NOMO-1 (cell line): ENCODE results near the gene MYL6B.
"Not testable (repeated sequence)": the region's sequence is repeated elsewhere in the genome, so short reads cannot be mapped to it uniquely, and the experiment has no call there.

Source experiments
- DNase-seq, 2 experiments: peaks; one replicate each; lab custom pipeline; 2025; ENCODE audit not compliant: unreplicated experiment in 2 of 2; lab: John Stamatoyannopoulos, UW

Gene MYL6B

DNA sequence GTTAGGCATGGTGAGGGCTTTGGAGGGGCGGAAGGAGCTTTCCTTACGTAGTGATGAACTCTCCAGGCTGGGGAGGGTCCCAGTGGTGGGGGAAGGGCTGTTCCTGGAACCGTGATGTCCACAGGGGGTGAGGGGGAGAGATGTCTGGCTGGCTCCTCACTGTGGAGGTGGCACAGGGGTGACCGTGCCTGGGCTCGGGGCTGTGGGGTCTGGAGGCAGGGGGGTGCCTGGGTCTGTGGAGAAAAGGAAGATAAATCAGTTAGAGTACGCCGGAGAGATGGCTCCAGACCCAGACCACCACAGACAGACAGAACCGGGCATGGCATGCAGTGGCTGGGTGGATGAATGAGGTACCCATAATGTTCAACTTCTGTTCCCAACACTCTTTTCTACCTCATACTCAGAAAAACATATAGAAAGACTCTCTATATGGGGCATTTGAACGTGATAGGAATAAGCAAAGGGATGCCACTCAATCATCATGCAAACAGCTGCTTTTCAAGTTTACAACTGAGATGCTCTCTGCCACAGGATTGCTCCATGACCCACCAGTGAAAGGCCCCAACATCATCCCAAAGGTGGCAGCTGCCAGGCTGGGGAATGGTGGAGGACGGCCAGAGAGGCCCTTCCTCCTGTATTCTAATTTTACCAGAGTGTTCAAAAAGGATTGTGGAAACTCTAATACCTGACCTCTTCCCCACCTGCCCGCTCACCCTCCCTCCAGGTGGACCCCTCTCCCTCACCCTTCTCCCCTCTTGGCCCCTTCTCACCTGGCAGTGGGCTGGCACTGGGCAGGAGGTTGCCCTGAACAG lies 11.4 kb downstream of the MYL6B start:
- DNase-seq: no peak

DNA sequence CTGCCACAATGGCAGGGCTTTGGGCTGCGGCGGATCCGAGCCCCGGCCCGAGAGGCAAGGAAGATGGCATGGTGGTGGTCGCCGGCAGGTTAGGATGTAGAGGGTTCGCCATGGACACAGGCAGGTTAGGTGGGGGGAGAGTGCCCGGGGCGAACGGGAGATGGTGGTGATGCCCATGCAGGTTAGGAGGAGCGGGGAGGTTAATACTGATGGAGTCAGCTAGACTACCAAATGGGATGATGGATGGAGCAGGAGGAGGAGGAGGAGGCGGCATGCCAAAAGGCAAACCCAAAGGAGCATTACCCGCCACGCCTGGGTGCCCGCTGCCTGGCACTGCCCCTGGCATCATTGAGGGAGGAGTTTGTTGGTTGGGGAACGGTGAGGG lies 11.9 kb downstream of the MYL6B start:
- no peak for DNase-seq

DNA sequence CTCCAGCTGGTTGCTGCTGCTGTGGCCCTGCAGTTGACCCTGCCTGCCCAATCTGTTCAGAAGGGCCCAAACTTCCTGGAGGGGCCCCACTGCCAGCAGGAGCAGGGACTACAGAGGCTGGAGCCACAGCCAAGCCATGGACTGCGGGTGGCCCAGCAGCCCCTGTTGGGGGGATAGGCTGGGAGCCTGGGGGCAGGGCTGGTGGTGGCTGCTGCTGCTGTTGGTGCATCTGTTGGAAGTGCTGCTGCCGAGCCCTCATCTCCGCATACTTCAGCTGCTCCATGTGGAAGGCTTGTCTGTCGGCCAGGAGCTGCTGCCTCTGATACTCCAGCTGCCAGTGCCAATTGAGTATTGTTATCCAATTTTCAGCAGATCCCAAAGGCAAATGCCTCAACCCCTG lies 13.0 kb downstream of the MYL6B start:
- DNase-seq: no peak

DNA sequence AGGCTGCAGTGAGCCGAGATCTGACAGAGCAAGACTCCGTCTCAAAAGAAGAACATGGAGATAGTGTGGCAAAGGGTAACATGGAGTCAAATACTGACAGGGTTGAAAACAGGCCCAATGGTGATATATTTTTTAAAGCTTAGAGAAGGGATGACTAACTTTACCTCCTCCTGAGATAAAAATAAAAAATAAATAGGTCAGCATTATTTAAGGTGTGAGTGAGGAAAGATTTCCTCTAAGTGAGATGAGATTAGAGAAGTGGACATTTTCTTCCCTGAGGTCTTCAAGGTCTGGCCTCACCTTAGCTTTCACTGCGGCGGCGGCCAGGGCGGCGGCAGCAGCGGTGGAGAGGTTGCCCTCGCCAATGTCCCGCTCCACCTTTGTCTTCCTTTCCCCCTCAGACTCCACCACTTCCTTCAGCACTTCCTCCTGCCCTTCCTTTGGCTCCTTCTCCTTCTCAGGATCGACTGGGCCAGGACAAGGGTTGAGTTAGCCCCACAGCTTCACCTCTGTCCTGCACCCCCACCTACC lies 16.9 kb downstream of the MYL6B start:
- no peak for DNase-seq

DNA sequence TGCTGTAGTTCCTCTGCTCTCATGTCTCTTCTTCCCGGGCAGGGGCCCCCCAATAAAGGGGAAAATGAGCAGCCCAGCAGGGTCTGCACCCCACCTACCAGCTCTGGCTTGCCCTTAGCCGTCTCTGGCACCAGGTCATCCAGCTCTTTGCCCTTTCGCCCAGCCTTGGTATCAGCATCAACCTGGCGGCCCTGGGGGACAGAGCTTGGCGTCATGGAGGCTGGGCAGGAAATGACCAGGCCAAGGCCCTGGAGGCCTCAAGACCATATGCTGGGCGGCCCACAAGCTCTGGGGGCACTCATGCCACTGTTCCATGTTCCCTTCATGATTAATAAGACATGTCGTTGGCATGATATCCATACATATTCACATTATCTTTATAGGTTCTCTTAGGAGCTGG lies 20.5 kb downstream of the MYL6B start:
- no peak for DNase-seq

DNA sequence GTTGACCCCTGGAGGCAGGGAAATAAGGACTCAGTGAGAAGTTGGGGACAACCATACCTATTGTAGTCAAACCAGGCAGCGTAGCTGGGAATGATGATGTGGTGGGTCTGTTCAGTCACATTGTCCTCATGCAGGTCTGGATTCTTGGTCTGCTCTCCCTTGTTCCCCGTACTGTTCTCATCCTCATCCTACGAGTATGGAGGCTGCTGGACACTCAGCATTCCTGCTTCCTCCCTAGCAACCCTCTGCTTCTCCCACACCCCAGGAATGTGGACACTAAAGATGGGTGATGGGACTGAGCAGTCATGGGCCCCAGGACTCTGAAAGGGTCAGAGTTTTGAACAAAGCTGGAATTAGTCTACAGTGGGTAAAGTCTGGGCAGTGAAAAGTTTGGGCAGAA lies 26.0 kb downstream of the MYL6B start:
- DNase-seq: no peak

DNA sequence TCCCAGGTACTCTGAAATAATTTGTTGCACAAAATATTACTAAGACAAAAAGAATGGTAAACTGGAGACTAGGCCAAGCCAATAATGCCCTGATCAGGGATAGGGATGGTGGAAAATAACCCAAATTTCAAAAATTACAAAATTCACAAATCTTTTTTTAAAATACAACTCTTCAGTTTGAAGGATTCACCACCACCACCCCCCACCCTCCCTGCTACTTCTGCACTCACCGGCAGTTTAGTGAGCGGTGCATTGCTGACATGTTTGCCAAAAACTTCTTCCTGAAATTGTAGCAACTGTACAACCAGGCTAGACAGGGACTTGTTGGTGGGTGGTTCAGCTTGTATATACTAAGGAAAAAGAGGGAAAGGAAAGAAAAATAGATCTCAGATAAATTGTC lies 34.6 kb downstream of the MYL6B start:
- DNase-seq: no peak

DNA sequence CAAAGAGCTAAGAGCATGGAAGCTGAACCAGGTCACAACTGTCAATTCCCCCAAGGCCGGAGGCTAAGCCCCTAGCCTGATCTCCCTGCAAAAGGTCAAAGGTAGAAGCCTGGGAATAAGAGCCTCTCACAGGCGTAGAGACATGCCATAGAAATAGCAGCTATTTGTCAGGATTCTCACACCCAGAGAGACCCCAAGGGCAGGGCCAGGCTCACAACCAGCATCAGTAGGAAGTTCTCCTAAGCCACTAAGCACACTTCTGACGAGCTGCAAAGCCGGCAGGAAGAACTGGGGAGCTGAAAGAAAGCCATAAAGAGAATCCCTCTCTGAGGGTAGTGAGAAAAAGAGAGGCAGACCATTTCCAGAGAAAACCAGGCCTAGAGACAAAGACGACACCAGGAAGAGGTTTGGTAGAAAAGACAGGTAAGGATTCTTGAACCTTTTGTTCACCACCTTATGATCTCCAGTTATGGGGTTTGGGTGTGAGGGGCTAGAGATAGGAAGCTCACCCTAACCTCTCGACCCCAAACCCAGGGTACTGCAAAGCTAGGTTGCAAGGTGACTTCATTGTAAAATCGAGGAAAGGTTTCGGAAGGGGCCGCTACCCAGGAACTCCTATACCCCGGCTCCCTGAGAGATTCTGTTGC lies 35.9 kb downstream of the MYL6B start:
- peak in 1 of 2 experiments; percentile 14 for DNase-seq

DNA sequence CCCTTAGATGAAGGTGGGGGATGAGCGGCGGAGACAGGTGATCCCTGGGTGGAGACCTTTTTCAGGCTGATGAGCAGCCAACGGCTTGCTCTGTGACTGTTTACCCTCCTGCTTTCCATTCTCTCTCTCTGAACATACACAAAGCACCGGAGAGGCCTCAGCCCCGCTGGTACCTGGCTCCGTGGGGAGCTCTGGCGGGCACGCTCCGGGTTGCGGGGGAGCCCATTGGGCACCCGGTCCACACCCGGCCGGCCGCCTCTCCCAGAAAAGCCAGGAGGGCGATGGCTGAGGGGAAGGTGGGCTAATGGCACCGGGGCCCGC lies 36.4 kb downstream of the MYL6B start:
- DNase-seq: no peak

DNA sequence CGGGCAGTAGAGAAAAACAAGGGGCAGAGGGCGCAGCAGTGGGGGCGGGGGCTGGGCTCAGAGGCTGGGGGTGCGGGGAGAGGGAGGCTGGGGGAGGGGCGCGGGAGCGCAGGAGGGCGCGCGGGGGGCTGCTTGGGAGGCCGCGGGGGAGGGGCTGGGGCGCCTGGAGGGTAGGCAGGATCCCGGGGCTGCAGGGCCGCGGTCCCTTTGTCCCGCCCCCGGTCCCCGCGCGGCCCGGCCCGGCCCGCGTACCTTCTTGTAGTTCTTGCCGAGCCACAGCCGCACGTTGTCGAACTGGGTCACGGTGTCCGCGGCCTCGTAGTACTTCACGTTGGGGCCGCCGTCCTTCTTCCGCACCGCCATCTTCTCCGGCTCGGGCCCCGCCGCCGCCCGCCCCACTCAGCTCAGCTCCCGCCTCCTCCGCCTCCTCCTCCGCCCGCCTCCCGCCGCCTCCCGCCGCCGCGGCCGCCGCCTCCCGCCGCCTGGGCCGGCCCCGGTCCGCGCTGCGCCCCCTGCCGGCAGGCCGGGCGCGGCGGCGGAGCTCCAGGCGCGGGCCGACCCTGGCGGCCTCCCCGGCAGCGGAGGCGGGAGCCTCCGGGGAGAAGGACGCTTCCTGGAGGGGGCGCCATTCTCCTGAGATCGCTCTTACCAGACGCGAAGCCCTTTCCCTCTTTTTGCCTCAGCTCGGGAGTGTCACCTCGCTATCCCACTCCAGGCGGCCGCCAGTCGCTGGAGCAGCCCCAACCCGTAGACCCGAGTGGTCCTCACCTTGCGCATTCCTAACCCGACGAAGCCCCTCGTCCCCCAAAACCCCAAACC lies 36.9 kb downstream of the MYL6B start, which contains the start of gene SMARCC2:
TSS of gene SMARCC2 (minus strand) at position 385 of the 819 bp plus-strand sequence. CDS start at position 363, 22 bp downstream.
- DNase-seq: peak; percentile 81 to 88

DNA sequence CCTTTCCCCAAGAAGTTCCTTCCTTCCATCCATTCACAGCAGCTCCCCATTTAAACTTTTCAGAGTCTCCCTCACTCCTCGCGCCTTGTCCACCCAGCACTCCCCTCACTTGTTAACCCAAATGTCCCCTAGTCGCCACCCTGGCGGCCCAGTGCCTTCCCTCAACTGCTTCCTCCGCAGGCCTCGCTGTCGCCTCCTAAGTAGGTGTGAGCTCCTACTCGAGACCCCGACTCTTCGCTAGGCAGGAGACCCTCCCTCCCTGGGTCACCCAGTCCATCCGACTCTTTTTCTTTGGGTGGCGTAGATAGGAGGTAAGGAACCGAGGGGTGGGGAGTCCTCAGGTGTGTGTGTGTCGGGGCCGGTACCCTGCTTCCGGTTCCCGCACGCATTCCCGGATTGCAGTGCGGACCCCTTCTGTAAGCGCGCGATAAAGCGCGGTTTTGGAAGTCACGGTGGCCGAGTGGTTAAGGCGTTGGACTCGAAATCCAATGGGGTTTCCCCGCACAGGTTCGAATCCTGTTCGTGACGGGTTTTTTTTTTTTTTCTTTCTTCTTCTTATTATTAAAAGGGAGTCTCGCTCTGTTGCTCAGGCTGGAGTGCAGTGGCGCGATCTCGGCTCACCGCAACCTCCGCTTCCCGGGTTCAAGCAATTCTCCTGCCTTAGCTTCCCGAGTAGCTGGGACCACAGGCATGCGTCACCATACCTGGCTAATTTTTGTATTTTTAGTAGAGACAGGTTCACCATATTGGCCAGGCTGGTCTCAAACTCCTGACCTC lies 37.7 kb downstream of the MYL6B start:
- DNase-seq: peak; percentile 73 to 79

DNA sequence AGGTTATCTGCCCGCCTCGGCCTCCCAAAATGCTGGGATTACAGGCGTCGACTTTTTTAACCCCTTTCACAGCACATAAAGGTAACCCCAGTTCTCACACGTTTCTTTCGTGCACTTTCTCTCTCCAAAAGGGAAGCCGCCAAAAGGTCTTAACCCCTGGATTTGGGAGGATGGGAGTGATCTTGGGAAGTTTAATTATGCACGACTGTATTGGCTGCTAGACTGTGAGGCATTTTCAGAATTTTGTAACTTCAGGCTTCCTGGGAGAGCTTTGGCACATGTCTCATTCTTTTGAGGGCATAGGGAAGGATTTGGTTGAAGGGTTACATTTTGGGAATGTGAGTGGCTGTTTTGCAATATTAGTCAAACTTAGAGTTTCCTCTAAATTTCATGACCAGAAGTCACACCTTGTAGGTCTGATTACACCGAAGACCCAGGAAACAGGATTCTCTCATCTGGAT lies 38.3 kb downstream of the MYL6B start:
- no peak for DNase-seq

DNA sequence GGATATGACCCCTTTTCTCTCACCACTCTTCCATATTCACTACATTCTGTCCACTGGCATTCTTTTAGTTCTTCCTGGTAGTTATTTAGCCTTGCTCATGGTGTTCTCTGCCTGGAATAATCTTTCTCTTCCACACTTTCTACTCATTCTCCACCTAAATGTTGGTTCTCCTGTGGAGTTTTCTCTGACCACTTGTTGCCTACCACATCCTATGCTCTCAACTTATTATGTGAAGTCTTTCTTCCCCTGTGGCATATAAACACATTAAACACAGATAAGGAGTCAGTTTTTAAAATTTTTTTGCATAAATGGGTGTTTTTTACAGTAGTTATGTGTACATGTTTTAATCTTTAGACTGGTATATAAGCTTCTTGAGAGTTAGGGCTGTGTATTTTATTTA lies 40.2 kb downstream of the MYL6B start:
- no peak for DNase-seq

DNA sequence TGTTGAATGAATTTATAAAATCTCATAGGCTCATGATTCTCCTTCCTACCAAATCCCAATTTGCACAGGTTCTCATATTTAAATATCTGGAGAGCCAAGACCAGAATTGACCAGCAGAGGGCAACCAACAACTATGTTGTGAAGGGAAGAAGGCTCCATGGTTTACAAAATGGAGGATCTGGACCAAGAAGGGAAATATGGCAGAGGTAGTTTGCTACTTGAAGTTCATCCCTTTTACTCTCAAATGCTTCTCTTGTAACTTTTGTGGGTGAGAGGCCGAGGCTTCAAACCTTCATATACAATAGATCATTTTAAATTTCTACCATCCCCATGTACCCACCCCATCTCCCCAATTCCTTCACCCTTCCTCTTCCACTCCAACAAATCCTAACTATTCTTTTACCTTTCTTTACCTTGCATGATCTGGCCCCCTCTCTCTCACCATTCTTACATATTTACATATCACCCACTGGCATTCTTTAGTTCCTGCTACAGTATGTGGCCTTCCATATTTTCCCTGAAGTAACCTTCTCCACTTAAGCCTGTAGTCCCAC lies 40.7 kb downstream of the MYL6B start:
- DNase-seq: peak; percentile 27 to 89

DNA sequence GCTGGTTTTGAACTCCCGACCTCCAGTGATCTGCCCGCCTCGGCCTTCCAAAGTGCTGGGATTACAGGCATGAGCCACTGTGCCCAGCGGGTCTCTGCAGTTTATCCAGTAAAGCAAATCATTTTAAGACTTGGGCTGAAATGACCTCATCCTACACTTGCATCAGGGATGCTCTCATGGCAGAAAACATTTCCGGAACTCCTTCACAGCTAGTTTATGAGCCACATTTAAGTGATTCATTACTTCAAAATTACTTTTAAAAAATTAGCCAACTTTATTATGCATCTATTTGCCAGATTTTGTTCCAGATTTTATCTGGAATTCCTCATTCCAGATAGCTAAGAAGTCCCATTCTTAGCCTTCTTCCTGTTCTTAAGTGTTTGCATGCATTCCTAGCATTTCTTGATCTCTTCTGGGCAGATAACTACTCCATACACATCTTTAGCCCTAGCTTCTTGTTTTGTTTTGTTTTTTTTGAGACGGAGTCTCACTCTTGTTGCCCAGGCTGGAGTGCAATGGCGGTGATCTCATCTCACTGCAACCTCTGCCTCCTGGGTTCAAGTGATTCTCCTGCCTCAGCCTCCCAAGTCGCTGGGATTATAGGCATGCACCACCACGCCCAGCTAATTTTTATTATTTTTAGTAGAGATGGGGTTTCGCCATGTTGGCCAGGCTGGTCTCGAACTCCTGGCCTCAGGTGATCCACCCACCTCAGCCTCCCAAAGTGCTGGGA lies 44.6 kb downstream of the MYL6B start:
- DNase-seq: not testable (repeated sequence)

DNA sequence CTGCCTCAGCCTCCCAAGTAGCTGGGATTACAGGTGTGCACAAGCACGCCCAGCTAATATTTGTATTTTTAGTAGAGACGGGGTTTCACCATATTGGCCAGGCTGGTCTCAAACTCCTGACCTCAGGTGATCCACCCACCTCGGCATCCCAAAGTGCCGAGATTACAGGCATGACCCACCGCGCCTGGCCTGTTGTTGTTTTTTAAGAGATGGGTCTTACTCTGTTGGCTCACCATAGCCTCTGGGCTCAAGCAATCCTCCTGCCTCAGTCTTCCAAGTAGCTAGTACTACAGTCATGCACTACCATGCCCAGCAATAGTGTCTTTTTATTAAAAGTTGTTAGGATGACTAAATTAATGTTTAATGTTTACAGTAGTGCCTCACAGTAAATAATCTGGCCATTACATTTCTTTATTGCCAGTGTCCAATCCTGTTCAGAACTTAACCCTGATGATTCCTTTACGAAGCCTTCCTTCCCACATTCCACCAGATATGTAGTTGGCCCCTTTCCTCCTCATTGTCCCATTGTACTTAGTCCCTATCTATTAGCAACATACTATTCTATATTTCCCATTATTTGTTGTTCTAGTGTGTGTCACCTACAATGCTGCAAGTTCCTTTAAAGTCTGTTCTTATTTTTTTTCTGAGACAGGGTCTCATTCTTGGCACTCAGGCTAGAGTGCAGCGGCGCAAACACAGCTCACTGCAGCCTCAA lies 45.7 kb downstream of the MYL6B start:
- DNase-seq: no peak

DNA sequence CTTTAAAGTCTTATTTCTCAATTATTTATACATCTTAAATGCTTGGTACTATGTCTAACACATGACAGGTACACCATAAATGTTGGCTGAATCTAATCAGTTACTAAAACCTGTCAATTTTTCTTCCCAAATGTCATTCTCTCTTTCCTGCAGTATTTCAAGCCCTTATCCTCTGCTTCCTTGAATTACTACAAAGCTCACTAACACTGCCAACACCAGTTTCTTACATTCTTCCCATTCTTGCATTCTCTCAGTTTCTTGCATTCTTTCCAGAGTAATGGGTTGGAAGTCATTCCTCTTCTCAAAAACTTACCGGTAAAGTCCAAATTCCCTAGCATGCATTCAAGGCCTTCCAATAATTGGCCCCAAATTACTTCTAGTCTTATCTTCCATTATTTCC lies 46.4 kb downstream of the MYL6B start:
- no peak for DNase-seq

DNA sequence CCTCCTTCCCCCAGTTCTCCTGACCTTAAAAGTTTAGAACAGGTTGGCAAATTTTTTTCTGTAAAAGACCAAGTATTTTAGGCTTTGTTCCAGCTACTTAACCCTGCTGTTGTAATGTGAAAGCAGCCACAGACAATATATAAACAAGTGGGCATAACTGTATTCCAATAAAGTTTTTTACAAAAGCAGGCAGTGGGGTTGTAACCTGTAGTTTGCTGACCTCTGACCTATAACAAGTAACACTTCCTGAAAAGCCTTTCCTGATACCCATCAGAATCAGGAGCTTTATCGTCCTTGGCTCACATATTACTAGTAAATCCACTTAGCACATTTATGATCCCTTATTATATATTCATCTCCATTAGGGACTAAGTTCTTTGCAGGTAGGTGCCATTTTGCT lies 50.0 kb downstream of the MYL6B start:
- DNase-seq: no peak

DNA sequence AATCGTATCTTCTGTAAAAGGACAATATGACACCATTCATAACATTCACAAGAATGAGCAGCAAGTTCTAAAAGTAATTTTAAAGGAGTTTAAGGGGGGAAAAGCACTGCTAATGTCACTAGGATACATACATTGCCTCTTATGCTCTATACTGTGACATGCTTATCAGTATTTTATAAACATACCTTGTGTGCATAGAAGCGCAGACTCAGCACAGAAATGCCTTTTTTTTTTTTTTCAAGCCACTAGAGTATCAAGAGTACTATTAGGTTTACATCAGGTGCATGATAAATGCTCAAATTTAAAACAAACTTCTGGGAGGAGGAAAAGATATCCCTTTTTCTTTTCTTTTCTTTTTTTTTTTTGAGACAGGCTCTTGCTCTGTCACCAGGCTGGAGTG lies 50.5 kb downstream of the MYL6B start:
- no peak for DNase-seq
